NCI-H1436 treated with DMSO at 0.1 percent for 48 hours (cell line): ENCODE measurements around the gene NEK7.

Experiments used
- DNase-seq: peaks from one replicate; lab custom pipeline; 2025; lab: John Stamatoyannopoulos, UW

Gene NEK7

GRCh38 chr1:198352975-198353695, 196.3 kb downstream of the NEK7 start:
- DNase-seq, result no peak

- DNase-seq, result no peak
These were observed 201.1 kb downstream of the NEK7 start for GRCh38 chr1:198357937-198358336.

- no peak for DNase-seq
These were observed 202.3 kb downstream of the NEK7 start for GRCh38 chr1:198359024-198359653.

- DNase-seq, result no peak
These were observed 203.5 kb downstream of the NEK7 start for GRCh38 chr1:198360208-198360729.

- no peak for DNase-seq
These were observed 204.5 kb downstream of the NEK7 start for GRCh38 chr1:198361237-198361767.

- DNase-seq, result no peak
These were observed 206.9 kb downstream of the NEK7 start for GRCh38 chr1:198363625-198364151.

- DNase-seq, result no peak
These were observed 207.7 kb downstream of the NEK7 start for GRCh38 chr1:198364471-198364870.

GRCh38 chr1:198367296-198367695, 210.5 kb downstream of the NEK7 start:
- DNase-seq, result no peak

- DNase-seq, result no peak
These were observed 214.2 kb downstream of the NEK7 start for GRCh38 chr1:198370996-198371395.
